Left renal cortex interstitium (tissue), 4 donors: ENCODE measurements around the gene CTSA. TPM values are rescaled to one million over a fixed set of nuclear protein-coding genes. Genes with fewer than 3 reads are reported as not detected.
A peak's percentile ranks its signal among the peaks of the same experiment; 100 is the strongest.
"Not testable (repeated sequence)": the region's sequence is repeated elsewhere in the genome, so short reads cannot be mapped to it uniquely, and the experiment has no call there.

ENCODE experiments used
- DNase-seq, 4 donors: peaks; one replicate each; pipeline ENCODE4 v3.0.0-alpha.2; 2013; ENCODE audit warnings: low read depth in 4 of 4, low spot score in 2 of 4, missing footprints in 1 of 4
- polyA plus RNA-seq, 4 donors: library from polyadenylated mRNA; unstranded; fragments of 120-200 nt; gene quantifications; one replicate each; pipeline ENCODE4 v1.2.1, GENCODE V29; 2013; ENCODE audit not compliant: insufficient read length in 4 of 4

The CTSA gene
- polyA plus RNA-seq, 4 donors: 112 to 176 (median 131) TPM

DNA sequence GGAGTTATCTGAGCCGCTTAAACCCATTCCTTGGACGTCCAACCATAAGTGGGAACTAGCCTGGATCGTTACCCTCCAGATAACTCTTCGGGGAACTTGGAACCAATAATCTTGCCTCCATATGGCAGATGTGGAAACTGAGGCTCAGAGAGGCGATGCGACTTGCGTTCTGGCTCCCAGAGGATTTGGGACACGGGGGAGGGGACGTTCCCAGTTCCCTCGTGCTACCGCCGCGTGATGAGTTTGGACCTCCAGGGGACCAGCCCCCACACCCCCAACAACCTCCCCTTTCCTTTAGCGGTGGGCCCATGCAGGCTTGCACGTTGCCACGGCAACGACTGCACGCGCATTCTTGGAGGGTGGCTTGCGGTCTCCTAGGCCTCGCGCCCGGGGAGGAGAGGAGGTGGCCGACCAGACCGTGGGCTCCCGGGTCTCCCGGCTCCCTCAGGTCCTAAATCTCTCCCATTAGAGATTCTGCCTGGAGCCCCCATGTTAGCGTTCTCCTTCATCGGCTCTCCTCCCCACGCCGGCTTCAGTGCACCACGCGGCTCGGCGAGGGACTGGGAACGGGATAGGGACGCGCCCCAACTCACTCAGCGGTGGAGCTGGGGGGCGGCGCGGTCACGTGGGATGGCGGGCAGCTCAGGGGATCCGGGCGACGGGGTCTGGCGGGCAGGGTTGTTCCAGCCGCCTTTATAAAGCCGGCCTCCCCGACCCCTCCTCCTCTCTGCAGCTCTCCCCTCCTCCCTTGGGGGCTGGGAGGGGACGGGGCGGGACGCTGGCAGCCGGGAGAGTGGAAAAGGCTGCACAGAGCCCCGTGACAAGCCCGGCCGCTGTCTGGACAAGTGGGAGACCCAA lies 20.6 kb downstream of the CTSA start, which contains the start of gene PLTP:
TSS of gene PLTP (minus strand) at position 670 of the 858 bp plus-strand sequence. CDS start 703 bp downstream, outside the sequence.
- peak in 1 of 4 donors; percentile 46 for DNase-seq

DNA sequence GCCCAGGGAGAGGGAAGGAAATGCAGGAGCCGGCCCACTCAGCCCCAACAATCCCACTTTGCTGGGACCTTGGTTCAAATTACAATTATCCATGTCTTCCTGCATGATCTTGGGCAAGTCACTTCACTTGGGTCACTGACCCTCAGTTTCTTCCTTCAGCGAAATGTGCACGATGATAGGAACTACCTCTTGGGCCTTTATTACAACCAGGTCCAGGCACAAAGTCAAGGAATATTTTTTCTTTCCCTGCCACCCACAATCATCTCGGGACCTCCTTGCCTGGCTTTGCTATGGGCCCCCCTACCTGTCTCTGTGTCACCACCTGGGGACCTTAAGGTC lies 21.2 kb downstream of the CTSA start:
- DNase-seq: no peak

DNA sequence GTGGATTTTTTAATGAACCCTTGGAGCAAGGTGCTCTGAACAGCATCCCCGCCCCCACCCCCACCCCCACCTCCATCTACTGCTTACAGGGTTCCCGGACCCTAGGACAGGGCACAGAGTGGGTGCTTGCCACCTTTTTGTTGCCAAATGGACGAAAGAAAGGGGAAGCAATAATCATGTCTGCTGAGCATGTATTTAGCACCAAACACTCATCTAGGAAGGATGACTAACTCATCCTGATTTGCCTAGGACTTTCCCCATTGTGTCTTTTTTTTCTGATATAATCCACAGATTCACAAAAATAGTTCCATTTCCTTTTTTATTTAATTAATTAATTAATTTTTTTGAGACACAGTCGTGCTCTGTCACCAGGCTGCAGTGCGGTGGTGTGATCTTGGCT lies 22.0 kb downstream of the CTSA start:
- no peak for DNase-seq

DNA sequence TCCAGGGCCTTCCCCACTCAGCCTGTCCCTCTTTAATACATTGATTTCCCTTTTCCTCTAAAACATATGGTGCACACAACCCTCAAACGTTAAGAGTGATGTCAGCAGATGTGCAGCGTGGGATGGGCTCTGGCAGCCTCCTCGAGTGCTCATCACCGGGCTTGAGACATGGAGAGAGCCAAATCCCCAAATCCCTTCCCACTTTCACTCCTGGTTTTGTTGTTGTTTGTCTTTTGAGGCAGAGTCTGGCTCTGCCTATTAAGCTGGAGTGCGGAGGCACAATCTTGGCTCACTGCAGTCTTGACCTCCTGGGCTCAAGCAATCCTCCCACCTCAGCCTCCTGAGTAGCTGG lies 26.6 kb downstream of the CTSA start:
- DNase-seq: no peak

DNA sequence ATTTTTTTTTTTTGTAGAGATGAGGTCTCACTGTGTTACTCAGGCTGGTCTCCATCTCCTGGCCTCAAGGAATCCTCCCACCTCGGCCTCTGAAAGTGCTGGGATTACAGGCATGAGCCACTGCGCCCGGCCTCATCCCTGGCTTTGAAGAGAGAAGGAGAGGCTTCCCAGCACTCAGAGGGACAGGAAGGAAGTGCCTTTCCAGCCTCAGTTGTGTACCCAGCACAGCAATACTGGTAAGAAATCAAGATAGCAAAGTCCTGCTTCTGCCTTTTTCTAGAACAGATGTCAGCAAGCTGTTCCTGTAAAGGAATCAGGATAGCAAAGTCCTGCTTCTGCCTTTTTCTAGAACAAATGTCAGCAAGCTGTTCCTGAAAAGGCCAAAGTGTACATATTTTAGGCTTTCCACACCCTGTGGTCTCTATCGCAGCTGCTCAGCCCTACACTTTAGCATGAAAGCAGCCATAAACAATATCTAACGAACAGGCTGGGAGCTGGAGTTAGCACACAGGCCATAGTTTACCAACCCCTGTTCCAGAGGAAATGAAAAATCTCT lies 27.1 kb downstream of the CTSA start:
- DNase-seq: no peak

DNA sequence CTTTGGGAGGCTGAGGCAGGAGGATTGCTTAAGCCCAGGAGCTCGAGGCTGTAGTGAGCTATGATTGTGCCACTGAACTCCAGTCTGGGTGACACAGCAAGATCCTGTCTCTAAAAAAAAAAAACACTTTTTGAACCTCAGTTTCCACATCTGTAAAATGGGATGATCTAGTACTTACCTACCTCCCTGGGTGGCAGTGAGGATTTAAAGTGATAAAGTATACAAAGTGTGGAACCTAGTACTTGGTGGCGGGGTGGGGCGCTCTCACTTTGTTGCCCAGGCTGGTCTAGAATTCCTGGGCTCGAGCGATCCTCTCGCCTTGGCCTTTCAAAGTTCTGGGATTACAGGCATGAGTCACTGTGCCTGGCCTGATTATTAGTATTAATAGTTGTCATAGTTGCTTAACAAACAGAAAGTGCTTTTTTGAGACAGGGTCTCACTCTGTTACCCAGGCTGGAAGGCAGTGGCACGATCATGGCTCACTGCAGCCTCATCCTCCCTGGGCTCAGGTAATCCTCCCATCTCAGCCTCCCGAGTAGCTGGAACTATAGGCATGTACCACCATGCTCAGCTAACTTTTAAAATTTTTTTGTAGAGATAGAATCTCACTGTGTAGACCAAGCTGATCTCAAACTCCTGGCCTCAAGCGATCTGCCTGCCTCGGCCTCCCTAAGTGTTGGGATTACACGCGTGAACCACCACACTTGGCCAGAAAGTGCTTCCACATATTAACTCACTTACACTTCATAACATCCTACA lies 27.8 kb downstream of the CTSA start:
- no peak for DNase-seq

DNA sequence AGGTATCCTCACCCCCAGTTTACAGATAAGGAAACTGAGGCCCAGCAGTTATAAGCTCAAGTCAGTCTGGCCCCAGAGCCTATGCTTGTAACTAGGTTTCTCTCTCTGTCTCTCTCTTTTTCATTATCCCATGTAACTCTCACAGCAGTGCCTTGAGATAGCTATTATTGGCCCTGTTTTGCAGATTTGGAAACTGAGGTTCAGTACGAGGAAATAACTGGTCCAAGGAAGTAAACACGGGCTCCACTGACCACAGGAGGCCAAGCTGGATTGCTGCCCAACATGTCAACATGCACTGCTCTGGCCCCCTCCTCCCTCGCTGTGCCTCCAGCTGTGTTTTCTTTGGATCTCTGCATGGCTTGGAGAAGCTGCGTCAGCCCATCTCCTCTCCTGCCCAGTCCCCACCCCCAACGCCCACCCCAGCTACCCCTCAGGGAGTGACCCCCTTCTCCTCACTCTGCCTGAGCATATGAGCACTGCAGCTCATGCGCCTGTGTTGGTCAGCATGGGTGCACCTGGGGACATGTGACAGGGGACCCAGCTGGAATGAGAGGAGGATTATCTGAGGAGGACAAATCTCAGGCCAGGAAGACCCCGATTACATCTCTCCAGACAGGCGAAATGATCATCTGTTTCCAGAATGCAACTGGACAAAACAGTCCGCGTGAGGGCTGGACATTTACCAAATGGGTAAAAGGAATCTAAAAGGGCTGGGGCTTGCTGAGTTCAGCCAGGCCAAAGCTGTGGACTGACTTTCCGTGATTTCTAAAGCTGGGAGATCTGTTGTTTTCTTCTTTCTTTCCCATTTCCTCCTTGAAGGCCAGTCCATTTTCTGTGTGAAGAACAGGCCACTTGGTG lies 28.6 kb downstream of the CTSA start:
- peak in 3 of 4 donors; percentile 34 to 66 (median 51) for DNase-seq

DNA sequence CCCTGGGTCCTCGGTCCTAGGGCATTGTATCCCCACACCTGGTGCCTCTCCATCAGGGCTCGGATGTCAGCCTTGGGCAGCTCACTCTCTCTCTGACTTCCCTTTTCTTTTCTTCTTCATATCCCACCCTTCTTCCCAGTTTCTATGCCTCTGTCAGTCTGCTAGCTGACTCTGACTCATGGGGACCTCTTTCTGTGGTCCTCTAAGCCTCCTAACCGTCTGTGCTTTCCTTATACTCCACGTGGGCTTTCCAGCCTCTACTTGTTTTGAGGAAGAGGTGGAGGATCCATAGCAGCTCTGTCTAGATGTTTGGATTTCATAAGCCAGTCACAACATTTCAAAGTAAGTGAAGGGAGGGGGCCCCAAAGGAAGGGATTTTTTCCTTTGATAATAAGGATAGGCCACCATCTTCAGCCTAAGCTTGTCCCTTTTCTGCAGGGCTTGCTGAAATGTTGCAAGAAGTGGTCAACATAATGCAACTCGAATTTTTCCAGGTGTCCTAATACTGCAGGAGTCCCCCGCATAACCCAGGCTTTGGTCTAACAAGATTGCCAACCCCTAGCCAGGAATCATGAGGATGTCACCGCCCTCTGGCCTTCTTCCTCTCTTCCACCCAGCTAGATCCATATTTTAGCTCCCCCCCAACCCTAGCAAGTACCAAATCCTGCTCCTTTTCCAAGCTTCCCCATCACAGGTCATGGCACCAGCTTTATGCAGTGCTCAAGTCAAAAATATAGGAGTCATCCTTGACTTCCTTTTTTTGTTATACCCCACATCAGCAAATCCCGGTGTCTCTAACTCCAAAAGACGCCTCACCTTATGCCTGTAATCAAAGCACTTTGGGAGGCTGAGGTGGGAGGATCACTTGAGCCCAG lies 29.6 kb downstream of the CTSA start:
- no peak for DNase-seq

DNA sequence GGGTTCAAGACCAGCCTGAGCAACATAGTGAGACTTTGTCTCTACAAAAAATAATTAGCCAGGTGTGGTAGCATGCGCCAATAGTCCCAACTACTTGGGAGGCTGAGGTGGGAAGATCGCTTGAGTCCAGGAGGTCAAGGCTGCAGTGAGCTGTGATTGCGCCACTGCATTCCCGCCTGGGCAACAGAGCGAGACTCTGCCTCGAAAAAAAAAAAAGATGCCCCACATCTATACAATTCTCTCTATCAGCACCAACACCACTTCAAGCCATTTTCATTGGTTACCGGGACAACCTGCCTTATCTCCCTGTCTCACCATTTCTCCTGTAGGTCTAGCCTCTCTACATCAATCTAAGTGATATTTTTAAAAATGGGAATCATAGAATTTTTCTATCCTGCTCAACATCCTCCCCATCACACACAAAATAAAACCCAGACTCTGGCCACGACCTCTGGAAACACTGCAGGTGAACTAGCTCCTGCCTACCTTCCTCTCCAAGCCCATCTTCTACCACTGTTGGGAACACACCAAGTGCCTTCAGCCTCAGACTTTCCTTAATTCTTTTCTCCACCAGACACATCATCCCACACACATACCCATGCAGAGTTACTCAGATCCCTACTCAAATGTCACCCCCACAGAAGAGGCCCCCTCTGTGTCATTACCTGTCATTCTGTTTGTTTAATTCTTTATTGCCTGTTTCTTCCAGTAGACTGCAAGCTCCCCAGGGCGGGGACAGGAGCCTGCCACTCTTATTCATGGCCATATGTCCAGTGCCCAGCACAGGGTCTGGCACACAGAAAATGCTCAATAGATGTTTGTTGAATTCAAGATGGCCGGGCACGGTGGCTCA lies 30.4 kb downstream of the CTSA start:
- no peak for DNase-seq

DNA sequence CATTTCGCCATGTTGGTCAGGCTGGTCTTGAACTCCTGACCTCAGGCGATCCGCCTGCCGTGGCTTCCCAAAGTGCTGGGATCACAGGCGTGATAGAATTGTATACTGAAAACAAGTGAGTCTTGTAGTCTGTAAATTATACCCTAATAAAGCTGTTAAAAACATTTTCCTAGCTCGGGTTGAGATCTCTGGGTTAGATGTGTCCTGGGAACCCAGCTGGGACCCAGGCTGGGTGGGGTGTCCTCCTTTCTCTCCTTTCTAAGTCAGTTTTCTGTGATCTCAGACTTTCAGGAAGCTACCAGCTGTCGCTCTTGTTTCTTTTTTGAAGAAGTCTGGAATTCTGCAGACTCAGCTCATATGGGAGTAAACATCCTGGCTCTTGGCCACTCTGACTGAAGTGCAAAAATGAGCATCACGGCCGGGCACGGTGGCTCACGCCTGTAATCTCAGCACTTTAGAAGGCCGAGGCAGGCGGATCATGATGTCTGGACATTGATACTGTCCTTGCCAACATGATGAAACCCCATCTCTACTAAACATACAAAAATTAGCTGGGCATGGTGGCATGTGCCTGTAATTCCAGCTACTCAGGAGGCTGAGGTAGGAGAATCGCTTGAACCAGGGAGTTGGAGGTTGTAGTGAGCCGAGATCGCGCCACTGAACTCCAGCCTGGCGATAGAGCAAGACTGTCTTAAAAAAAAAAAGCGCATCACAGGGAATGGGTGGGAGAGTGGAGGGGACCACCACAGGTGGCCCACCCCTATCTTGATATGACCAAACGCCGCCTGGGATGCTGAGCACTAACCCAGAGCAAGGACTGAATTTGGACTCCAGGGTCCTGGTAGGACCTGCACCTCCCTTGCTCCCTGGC lies 33.5 kb downstream of the CTSA start:
- DNase-seq: peak in 1 of 4 donors; percentile 44

DNA sequence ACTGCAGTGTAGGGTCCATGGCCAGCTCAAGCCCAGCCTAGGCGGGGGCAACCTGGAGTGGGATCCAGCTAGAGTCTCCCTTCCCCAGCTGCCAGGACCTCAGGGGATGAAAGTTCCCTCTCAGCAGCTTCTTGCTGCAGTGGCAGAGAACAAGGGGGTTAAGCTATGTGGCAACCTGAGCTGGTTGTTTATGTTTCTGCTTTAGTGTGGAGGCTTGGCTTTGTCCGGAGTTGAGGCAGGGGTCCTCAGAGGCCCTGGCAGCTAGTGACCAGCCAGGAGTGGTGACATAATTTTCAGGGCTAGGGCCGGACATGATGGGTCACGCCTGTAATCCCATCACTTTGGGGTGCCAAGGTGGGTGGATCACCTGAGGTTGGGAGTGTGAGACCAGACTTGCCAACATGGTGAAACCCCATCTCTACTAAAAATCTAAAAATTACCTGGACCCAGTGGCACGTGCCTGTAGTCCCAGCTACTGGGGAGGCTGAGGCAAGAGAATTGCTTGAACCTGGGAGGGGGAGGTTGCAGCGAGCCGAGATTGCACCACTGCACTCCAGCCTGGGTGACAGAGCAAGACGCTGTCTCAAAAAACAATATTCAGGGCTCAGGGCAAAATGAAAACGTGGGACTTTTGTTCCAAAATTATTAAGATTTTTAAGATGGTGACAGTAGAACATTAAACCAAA lies 34.8 kb downstream of the CTSA start:
- no peak for DNase-seq

DNA sequence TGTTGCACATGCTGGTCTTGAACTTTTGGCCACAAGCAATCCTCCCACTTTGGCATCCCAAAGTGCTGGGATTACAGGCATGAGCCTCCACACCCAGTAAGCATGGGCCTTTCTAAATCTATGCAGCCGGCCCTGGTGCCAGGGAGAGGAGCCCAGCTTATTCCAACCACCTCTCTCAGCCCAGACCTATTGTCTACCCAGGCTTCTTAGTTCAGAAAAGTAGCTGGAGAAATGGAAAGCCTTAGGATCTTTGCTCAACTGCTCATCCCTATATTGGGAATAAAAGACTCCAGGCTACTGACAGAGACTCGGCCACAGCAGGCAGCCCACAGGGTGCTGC lies 35.6 kb downstream of the CTSA start:
- no peak for DNase-seq

DNA sequence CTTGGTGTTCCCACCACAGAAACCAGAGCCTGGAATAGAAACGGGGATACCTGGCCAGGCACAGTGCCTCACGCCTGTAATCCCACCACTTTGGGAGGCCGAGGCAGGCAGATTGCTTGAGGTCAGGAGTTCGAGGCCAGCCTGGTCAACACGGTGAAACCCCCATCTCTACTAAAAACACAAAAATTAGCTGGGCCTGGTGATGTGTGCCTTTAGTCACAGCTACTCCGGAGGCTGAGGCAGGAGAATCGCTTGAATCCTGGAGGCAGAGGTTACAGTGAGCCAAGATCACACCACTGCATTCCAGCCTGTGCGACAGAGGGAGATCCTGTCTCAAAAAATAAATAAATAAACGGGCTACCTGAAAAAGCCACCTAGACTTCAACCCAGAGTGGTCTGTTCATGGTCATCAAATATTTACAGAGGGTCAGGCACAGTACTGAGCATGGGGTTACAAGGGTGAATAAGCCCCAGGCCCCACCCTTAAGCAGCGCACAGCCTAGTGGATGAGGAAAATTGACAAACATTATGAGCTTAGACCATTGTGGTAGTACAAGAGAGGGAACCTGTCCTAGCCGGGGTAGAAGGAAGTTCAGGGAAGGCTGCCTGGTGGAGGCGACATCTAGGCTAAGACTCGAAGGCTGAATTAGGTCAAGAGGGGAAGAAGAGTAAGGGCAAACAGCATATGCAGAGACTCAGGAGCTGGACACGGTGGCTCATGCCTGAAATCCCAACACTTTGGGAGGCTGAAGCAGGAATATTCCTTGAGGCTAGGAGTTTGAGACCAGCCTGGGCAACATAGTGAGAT lies 36.1 kb downstream of the CTSA start:
- DNase-seq: no peak

DNA sequence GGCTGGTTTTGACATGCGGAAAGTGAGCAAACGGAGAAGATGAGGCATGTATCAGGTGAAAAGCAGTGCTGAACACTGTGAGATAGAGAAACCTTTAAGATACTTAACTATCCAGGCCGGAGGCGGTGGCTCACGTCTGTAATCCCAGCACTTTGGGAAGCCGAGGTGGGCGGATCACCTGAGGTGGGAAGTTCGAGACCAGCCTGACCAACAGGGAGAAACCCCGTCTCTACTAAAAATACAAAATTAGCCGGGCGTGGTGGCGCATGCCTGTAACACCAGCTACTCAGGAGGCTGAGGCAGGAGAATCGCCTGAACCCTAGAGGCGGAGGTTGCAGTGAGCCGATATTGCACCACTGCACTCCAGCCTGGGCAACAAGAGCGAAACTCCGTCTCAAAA lies 40.5 kb downstream of the CTSA start:
- DNase-seq: not testable (repeated sequence)

DNA sequence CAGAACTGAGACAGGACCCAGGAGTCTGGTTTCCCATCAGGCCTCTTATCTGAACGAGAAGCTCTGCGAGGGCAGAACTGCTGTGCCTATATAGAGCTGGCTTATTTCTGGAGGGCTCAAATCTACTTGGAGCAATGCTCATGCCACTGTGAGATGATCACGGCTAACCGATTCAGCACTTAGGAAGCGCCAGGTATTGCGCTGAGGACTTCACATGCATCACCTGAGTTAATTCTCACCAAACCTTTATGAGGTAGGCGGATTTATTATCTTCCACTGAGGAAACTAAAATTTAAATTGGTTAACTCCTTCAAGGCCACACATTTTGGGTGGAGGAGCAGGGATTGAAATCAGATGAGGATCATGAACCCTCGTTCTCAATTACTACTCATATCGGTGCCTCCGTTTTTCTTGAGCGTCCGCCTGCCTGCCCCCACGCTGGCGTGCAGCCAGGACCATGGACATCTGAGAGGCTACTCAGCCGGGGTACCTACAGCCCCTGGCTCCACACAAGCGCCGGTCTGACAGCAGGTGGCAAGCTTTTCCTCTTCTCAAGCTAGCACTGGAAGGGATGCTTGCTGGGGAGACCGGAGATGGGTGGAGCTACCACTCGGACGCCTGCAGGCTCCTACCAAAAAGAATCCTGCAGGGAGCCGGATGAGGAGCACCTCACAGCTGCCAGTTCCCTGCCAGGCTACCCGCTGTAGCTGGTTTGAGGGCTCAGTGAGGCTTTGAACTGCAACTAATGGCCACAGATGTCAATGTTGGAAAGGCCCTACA lies 42.3 kb downstream of the CTSA start:
- DNase-seq: peak in 3 of 4 donors; percentile 52 to 66 (median 56)
